GM18907 (cell line): ENCODE data around the gene SPAG17.

Experiments
- ATAC-seq: cut with Tn5 transposase; IDR thresholded peaks from one replicate; pipeline ENCODE4 v1.9.1; 2021; ENCODE audit warnings: mild to moderate bottlenecking, moderate library complexity; ENCODE audit not compliant: unreplicated experiment

Gene SPAG17

DNA sequence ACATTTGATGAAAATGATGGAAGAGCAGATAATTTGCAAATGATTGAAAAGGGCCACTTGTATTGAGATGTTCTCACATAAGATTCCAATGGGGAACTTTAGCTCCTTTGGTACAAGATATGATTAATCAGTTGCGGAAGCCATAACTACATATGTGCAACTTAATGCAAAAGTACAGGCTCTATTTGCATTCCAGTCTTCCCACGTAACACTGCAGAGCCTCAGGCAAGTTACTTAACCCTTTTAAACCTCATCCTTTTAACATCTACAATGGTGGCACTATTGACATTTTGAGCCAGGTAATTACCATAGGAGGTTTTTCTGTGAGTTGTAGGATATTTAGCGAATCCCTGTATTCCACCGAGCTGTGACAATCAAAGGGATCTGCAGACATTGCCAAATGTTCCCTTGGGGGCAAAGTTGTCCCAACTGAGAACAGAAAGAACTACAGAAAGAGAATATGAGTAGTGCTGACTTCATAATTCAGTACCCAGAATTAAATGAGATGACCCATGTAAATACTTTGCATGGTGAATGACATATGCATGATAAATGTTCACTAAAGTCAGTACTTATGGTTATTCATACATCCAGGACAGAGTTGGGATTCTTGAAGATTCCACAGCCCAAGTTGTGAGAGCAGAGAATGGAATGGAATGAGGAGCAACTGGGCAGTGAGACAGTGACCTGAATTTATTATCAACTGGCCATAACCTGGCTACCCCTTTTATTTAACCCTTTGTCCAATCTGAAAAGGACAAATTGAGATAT lies 62.6 kb downstream of the SPAG17 start:
- ATAC-seq, result no peak

DNA sequence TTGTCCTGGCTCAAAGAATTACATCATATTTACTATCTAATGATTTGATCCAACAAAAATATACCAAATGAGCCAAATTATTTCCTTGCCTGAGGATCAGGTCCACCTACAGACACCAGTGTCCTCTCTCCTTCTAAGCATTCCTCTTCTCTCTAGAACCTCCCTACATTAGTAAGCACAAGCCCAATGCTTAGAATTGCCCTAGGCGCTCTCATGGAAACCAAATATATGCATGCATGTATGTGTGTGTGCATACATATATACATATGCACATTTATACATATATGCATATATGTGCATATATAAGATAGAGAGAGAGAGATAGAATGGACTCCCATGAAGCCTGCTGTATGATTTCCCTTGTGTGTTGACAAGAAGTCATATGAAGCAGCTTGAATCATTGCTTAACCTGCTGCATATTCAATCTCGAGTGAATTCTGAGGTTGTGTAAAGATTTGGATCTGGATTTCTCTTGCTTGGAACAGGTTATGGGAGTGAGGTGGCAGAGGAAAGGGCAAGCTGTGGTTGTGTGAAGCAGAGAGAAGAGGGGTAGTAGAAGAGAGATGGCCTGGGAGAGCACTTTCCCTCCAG lies 66.1 kb downstream of the SPAG17 start:
- no peak for ATAC-seq

DNA sequence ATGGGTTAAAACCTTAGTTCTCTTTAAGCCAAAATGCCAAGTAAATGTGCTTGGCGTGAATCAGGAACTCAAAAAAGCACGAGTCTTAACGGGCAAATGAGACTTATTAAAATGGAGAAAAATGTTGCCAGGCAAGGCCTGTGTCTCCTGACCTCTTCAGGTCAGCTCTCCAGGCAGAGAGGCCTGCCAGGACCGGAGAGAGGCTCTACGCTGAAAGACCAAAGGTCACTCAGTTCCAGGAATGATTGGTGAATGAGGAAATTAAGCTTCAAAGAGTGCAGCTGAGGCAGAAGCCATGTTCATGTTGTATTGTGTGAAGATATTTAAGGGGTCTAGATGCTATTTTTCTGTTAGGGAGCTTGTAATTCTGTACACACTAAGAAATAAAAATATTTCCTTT lies 66.6 kb downstream of the SPAG17 start:
- ATAC-seq, result no peak

DNA sequence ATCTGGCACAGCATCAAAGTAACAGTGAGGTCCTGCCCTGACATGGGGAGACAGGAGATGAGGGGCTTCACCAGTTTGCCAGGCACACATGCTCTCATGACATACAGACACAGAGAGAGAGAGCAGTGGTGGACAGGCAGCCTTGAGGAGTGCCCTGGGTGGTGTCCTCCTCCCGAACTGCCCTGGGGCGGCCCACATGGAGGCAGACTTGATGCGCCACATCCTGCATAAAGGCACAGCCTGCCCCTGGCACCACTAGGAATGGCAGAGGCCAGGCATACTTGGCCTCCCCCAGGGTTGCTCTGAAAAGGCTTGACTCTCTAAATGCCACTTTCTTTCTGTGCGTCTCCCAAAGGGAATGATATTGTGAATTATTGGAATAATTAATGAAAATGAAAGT lies 67.5 kb downstream of the SPAG17 start:
- no peak for ATAC-seq

DNA sequence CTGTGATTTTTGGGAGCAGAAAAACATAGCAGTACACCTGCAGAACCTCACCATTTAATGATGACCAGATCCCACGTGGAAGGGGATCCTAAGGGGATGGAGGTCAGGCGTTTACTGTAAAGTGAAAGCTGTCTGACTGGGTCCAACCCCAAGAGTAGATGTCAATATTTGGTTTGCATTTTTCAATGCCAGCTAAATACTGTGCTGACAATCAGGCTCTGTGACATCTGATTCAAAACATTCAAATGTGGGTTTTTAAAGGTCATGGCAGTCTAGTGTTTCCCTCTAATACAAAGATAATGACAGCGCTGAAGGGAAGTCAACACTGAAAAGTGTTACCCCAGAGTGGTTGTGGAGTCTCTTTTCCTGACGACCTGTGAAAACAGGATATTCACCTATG lies 68.1 kb downstream of the SPAG17 start:
- ATAC-seq, result no peak

DNA sequence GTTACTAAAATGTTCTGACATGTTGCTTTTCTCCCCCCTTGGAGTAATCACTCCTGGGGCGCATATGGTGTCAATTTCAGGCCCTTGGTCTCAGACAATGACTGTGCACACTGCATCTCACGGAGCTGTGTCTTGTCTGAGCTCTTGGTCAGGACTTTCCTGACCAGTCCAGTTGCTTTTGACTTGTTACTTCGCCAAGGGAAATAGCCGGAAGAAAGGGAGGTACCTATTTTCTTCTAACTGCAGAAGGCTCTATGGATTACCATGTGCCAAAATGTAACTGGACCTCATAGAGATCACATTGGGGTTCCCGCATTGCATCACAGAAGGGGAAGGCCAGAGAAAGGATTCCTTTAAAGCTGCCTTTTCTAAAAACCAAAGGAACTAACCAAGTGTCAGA lies 68.6 kb downstream of the SPAG17 start:
- no peak for ATAC-seq

DNA sequence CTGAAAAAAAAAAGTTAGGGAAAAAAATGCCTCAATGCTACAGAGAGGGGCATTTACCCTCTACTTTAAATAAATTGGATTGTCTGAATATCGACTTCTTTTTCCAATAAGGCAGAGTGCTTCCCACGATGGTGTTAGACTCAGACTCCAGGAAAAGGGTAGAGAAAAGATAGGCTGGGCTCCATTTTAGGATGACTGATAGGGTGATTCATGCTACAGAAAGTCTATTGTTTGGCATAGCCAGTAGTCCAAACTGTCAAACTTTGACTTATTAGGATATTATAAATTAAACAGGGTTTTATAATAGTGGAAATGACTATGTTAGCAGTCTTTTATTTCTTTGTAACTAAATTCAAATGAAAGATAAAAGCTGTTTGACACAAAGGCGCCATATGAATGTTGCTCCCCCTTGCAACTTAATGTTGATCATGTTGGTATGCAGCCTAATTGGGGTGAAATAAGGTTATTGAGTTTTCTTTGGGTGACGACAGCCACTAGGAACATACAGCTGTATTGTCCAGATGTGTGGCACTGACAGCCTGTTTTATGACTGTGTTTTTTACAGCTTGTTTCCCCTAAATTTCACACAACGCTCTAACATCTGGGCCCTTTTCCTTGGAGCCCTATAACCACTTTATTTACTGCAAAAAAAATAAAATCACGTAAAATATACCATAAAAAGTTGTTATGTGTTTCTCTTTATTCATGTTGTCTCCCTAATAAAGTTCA lies 69.3 kb downstream of the SPAG17 start:
- ATAC-seq, result no peak

DNA sequence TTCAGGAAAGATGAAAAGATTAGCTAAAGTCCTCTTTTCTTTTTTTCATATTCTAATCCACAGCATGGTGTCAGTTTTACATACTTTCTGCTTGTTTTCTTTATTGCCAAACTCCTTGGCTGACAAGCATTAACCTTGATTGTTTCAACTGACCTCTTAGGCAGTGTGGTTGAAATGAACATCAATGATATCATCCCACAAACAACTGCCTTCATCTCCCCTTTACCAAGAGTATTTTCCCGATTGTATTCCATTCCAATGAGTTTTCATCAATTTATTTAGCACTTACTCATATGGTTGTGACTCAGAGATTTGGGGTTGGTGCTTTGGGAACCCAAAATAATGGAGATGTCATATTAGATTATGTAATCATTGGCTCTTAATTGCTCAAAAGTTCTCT lies 71.8 kb downstream of the SPAG17 start:
- no peak for ATAC-seq

DNA sequence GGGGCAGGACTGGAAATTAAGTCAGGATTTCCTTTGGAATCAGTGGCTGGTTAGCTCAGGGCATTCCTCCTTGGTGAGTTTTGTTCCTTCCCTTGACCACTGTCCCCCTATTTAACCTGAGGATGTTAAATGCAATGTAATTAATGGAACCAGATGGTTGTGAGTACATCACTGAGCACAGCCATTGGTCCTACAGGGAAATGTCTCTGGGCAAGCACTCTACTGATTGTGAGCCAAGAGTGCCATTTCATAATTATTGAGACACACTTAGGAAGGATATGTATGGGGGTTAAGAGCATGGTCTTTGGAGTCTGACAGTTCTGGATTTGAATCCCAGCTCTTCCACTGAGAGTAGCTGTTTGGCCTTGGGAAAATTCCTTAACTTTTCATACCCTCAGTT lies 74.4 kb downstream of the SPAG17 start:
- ATAC-seq, result no peak

DNA sequence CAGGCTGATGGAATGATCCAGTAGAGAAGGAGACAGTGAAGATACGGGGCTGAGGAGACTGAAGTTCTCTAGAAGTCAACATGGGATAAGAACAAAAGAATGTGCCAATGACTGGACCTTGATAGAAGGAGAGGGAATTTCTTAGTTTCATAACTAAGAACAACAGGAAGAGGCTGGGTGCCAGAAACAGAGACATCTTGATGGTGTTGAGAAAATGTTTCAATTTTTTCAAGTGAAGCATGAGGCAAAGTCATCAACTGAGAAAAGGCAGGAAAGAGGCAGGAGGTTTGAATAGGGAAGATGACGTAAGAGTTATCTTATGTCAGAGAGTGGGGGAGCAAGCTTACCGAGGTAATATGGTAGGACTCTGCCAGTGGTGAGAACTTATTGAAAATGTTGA lies 80.1 kb downstream of the SPAG17 start:
- no peak for ATAC-seq

DNA sequence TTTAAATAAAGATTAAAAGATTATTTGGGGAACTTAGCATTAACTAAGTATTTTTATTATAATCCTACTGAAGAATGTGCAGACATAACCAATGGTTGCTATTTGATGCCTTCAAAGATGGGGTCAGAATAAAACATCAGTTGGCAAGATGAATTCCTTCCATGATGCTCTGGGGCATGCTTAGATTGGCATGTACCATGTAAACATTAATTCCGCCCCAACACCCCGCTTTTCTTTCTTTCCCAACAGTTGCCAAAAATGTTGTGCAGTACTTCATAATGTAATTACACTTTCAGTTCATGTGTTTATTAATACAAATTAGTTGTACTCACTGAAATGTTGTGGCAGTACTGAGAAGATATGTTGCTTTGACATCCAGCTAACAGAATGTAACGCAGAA lies 82.6 kb downstream of the SPAG17 start:
- ATAC-seq, result no peak

DNA sequence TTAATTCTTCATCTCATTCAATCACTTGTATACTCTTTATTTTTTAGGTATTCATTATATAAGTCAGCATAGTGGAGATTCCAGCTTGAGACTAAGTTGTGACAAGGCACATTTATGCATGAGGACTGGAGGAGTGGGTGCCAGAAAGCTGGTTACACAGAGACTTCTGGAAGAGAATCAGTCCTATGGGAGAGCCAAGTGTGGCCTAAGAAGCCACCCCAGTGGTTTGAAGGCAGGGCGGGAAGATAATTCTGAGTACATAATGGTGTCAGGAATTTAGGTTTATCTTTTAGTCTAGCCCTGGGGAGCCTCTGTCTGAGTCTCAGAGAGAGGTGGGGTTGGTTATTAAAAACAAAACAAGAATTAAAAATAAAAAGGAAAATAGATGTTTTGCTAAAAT lies 83.0 kb downstream of the SPAG17 start:
- ATAC-seq, result no peak

DNA sequence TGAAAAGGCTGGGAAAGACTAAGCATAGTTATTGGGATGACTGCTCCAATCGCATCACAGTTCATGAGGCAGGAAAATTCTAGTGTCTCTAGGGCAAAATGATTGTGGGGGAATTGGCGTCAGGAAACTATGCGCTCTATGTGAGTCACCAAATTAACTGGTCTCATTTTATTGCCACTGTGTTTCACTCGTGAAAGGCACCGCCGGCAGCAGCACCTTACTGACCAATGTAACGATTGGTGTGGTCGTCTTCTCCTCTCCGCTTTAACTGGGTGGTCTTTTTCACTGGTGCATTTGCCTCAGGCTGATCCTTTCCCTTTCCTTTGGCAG lies 83.5 kb downstream of the SPAG17 start:
- no peak for ATAC-seq

DNA sequence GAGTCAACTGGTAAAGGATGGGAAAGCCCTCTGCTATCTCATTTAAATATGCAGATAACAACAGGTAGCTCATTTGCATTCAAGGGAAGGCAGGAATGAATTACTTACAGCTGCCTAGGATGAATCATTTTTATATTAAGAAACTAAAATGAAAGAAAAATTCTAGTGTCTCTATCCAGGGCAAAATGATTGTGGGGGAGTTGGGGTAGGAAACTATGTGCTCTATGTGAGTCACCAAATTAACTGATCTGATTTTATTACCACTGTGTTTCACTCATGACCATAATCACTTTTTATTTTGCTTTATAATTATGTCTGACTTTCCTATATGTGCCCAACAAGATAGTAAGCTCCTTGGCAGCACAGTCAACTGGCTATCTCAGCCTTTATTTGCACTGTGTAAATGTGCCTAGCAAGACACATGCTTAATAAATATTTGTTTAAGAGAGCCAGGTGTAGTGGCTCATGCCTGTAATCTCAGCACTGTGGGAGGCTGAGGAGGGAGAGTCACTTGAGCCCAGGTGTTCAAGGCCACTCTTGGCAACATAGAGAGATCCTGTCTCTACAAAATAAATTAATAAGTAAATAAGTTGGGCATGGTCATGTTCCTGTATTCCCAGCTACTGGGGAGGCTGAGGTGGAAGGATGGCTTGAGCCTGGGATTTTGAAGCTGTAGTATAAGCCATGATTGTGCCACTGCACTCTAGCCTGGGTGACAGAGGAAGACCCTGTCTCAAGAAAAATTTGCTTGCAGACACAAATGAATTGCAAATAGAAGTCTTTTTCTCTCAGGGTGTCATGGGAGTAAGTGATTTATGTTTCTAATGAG lies 84.1 kb downstream of the SPAG17 start:
- no peak for ATAC-seq

DNA sequence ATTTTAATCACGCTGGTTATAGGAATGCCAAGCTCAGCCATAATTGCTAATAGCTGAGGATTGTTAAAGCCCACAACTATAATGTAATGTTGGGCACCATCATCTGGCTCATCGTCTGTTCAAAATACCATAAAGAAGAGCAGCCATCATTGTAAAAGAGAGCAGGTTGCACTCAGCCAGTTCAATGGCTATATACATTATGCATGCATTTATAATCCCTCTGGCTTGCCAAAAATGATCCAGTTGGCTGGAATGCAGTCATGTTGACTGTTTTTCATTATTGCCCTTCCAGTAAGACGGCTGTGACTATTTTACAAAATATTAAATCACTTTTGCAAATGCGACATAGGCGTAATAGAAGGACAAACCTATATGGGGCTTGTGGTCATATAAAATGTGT lies 85.3 kb downstream of the SPAG17 start:
- no peak for ATAC-seq

DNA sequence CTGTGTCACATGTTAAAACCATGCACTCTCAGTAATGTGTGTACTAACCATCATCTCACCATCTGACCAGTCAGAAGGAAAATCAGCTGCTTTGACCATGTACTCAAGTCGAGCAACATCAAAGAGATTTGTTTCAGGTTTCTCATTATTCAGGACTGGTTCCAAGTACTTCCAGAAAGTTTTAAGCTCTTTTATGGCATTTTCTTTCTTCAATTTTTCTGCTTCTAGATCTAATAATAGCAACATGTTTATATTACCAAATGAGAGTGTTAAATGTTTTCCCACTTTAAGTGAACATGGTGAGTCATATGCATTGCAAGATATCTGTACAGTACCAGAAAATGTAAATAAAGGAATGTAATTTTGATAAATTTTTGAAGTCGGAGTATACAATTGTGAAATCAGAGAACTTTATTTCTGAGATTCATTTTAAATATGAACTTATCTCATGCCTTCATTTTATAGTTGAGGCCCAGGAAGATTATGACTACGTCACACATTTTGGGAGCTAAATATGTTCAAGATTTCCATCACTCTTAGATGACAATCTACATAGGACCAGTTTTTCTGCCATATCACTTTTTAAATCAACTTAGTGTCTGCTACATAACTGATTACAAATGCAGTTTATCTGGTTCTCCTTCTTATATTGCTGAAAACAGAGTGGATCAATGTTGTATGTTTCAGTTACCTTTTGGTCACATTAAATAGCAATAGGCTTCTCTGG lies 87.2 kb downstream of the SPAG17 start:
- no peak for ATAC-seq

DNA sequence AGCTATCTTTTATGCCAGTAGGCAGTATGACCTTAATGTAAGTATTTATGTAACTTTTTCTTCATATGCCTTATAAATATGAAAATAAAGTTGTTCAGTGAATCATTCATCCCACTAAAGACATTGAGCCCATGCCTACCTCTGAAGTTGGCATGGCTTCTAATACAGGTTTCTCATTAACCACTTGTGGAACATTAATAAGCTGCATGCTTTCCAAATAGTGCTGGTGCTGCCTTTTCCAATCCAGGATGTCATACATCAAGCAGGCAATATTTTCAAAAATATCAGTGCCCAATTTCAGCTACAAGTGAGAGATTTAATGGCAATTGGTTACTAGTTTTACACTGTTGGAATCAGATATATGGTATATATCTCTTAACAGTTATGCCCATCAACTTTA lies 92.0 kb downstream of the SPAG17 start:
- ATAC-seq, result no peak

DNA sequence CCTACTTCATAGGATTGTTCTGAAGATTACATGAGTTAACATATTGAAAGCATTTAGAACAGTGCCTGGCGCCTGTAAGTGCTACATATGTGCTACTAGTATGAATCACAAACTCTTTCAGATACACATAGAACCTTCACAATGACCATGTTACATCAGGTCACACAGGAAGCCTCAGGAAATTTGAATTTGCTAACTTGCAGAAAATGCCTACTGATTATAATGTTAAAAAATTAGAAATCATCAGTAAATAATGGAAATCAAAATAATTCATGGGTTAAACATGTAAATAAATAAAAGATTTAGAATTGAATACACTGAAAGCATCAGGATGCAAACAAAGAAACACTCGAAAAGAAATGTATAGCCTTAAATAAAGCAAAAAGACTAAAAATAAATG lies 94.9 kb downstream of the SPAG17 start:
- no peak for ATAC-seq

DNA sequence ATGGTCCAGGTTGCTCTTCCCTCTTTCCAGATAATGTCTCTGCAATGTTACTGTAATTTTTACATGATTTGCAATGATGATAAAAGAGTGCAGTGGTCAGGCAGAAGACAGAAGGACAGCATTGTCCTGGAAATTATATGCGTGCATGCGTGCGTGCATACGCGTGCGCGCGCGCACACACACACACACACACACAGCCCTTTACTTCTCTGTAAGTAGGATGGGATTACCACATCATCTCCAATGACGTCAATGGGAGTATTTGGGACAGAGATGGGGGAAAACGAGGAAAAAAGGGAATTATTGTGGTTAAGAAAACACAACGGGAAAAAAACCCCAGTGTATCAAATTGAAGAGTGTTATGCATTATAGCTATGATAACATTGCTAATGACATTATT lies 99.7 kb downstream of the SPAG17 start:
- ATAC-seq, result no peak

DNA sequence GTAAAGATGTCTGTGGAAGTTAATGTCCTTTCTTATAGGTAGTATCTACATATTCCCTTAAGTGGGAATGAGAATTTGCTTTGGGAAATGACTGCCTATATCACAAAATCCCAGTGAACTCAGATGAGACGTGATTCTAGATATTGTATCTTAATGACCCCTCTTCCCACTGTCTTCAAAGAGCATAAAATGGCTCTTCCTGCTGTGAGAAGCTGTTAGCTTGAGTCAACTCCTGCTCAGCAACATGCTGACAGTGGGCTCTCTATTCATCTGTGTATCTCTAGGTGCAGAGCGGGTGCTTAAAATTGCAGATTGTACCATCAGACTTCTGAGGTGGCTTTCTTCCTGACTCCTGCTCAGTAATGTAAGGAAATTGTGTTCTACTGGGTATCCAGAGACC lies 100.6 kb downstream of the SPAG17 start:
- ATAC-seq, result no peak

DNA sequence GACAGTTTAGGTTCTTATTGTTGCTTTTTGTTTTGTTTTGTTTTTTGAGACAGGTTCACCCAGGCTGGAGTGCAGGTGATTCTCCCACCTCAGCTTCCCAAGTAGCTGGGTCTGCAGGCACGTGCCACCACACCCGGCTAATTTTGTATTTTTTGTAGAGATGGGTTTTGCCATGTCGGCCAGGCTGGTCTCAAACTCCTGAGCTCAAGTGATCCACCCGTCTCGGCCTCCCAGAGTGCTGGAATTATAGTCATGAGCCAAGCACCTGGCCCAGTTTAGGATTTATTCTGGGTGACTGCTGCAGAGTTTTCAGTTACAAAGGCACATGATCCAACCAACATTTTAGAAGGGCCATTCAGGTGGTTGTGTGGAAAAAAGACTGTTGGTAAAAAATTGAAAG lies 102.0 kb downstream of the SPAG17 start:
- ATAC-seq, result no peak
